Activated T-helper 1 cell treated with anti-CD3 and anti-CD28 coated beads, Interleukin-12 subunit alpha, Interleukin-12 subunit beta, Interleukin-2, Interleukin-4 antibody, amounts not matched to agents 30 ng/mL and 10 ng/mL and 1 ng/mL, durations not matched to agents 14 hours and 24 hours and 36 hours (primary cell): ENCODE results near the gene PTPRF. TPM values are rescaled to one million over a fixed set of nuclear protein-coding genes. Genes with fewer than 3 reads are reported as not detected.

Source experiments
- DNase-seq: peaks from one replicate; pipeline ENCODE4 v3.0.0; 2021; ENCODE audit warnings: low spot score
- H3K27ac Mint-ChIP-seq: one replicate; pipeline ENCODE4 v1.8.0; 2021; ENCODE audit warnings: mild to moderate bottlenecking, mixed read lengths
- H3K27me3 Mint-ChIP-seq: one replicate; pipeline ENCODE4 v1.8.0; 2022; ENCODE audit warnings: mild to moderate bottlenecking, moderate library complexity, mixed read lengths; ENCODE audit not compliant: insufficient read depth
- H3K36me3 Mint-ChIP-seq: one replicate; pipeline ENCODE4 v1.8.0; 2021; ENCODE audit warnings: low read depth, mixed read lengths
- H3K4me1 Mint-ChIP-seq: one replicate; pipeline ENCODE4 v1.8.0; 2021; ENCODE audit warnings: low read depth, mixed read lengths
- H3K4me3 Mint-ChIP-seq: one replicate; pipeline ENCODE4 v1.8.0; 2021; ENCODE audit warnings: mild to moderate bottlenecking, moderate library complexity, mixed read lengths
- H3K9me3 Mint-ChIP-seq: one replicate; pipeline ENCODE4 v1.8.0; 2021; ENCODE audit warnings: mixed read lengths
- intact Hi-C: fragments of 100-400 bp; cut with micrococcal nuclease; formaldehyde crosslinking; loops from one replicate; pipeline ENCODE4 v1.15.1; 2024
- total RNA-seq: library from RNA; stranded (reverse); gene quantifications from 2 replicates; pipeline ENCODE4 v1.2.3, GENCODE V29; 2022

The PTPRF gene
- total RNA-seq, 1 donor from 2014 or later: 0.93 TPM

DNA sequence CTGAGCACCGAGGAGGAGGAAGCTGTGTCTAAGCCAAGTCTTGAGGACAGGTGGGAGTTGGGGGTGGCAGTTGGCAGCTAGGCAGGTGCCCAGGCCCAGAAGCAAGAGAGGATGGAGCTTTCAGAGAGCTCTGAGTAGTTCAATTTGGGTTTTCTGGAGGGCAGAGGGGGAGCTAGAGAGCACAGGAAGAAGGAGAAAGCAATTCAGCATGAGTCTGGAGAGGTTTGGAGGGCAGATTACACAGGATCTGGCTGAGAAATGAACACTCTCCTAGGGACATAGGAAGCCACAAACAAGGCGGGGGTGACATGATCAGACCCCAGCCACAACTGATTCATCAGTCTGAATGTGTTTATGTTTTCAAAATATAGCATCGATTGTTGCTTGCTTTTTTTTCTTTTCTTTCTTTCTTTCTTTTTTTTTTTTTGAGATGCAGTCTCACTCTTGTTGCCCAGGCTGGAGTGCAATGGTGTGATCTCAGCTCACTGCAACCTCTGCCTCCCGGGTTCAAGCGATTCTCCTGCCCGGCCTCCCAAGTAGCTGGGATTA is 23.8 kb downstream of the PTPRF start:
- Mint-ChIP-seq H3K4me3 (no peak overlapping the region), H3K9me3 (no peaks in the 10 kb centered on the region), H3K4me1 (peaks cover 10% of the 10 kb centered on the region), H3K36me3 (no peaks in the 10 kb centered on the region), H3K27ac (peak overlapping the region; percentile 1), H3K27me3 (peaks cover 4% of the 10 kb centered on the region)
- peak; percentile 25 for DNase-seq
- intact Hi-C loops: no loop called here

DNA sequence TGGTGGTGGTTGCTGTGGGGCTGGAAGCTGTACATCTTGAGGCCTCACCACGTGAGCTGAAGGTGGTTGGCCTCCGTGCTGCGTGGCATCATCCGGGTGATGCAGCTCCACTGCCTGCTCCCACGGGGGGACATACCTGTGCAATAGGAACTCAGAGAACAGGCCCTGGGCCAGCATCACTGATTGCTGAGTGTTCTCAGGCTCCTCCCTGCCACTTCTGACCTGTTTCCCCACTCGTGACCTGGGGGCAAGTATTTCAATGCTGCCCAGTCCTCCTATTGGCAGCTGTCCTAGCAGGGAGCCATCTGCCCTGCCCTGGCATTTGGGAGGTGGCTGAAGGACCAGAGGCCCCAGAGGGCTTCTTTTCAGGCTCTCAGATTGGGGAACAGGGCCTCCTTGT is 26.1 kb downstream of the PTPRF start:
- Mint-ChIP-seq H3K4me3 (no peak overlapping the region), H3K9me3 (no peaks in the 10 kb centered on the region), H3K4me1 (peaks cover 5% of the 10 kb centered on the region), H3K27me3 (no peaks in the 10 kb centered on the region), H3K36me3 (no peaks in the 10 kb centered on the region), H3K27ac (no peak overlapping the region)
- intact Hi-C loops: no loop called here
- no peak for DNase-seq

- peaks cover 5% of the 10 kb centered on the region for H3K4me1 Mint-ChIP-seq
- no peaks in the 10 kb centered on the region for H3K9me3 Mint-ChIP-seq
- H3K27me3 Mint-ChIP-seq: no peaks in the 10 kb centered on the region
- no peak for DNase-seq
- no peak overlapping the region for H3K27ac Mint-ChIP-seq
- no peaks in the 10 kb centered on the region for H3K36me3 Mint-ChIP-seq
- no peak overlapping the region for H3K4me3 Mint-ChIP-seq
- intact Hi-C loops: no loop called here
These were observed 27.1 kb downstream of the PTPRF start for GRCh38 chr1:43557744-43558245.

DNA sequence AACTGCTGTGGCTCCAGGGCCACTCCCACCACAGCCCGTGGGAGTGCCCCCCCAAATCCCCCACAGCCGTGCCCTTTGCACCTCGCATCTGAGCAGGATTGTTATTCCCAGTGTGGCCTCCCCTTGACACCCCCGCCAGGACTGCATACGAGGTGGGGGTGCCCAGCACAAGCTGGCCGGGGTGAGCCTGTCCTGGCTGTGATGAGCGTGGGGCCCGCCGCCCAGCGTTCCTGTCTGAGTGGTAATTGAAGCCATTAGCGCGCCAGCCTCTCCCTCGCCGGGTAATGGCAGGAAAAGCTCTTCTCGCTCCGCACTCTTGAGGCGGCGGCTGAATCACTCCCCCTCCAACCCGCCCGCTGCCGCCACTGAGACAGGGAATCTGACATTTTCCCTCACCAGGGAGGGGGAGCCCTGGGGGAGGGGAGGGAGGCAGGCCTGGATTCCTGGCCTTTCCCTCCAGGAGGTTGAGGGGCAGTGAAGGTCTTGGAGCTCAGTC is 27.7 kb downstream of the PTPRF start:
- intact Hi-C loops: no loop called here
- Mint-ChIP-seq H3K27me3 (no peaks in the 10 kb centered on the region), H3K4me1 (peaks cover 5% of the 10 kb centered on the region), H3K4me3 (no peak overlapping the region), H3K9me3 (no peaks in the 10 kb centered on the region), H3K27ac (no peak overlapping the region), H3K36me3 (no peaks in the 10 kb centered on the region)
- no peak for DNase-seq

GRCh38 chr1:43559714-43560113 is 29.0 kb downstream of the PTPRF start:
- no peaks in the 10 kb centered on the region for H3K9me3 Mint-ChIP-seq
- intact Hi-C loops: no loop called here
- no peaks in the 10 kb centered on the region for H3K27me3 Mint-ChIP-seq
- H3K27ac Mint-ChIP-seq: no peak overlapping the region
- no peaks in the 10 kb centered on the region for H3K4me1 Mint-ChIP-seq
- no peak for DNase-seq
- no peaks in the 10 kb centered on the region for H3K36me3 Mint-ChIP-seq
- H3K4me3 Mint-ChIP-seq: no peak overlapping the region

DNA sequence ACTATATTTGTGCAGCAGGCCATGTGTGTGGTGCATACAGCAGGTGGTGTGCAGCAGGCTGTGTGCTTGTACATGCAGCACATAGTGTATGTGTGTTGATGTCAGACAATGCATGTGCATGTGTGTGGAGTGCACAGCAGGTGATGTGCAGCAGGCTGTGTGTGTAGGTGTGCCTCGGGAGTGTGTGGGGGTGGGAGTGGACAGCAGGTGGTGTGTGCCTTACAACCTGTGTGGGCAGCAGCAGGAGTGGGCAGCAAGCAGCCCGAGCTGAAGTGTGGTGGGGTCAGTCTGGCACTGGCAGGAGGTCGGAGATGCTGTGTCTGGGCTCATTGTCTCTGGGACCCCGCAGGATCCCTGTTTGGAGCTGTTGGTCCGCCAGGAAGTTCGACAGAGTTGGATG is 29.6 kb downstream of the PTPRF start:
- peaks cover 3% of the 10 kb centered on the region for H3K4me1 Mint-ChIP-seq
- DNase-seq: no peak
- H3K36me3 Mint-ChIP-seq: no peaks in the 10 kb centered on the region
- no peaks in the 10 kb centered on the region for H3K27me3 Mint-ChIP-seq
- no peak overlapping the region for H3K27ac Mint-ChIP-seq
- H3K9me3 Mint-ChIP-seq: no peaks in the 10 kb centered on the region
- no peak overlapping the region for H3K4me3 Mint-ChIP-seq
- intact Hi-C loops: no loop called here

- Mint-ChIP-seq H3K36me3 (no peaks in the 10 kb centered on the region), H3K27me3 (peaks cover 1% of the 10 kb centered on the region), H3K4me1 (peaks cover 12% of the 10 kb centered on the region), H3K27ac (no peak overlapping the region), H3K9me3 (no peaks in the 10 kb centered on the region), H3K4me3 (peak overlapping the region; percentile 41)
- intact Hi-C loops: no loop called here
- DNase-seq: no peak
These were observed 33.3 kb downstream of the PTPRF start for GRCh38 chr1:43563876-43564539.

- H3K9me3 Mint-ChIP-seq: no peaks in the 10 kb centered on the region
- peaks cover 12% of the 10 kb centered on the region for H3K4me1 Mint-ChIP-seq
- intact Hi-C loops: loop anchor here (1.0 kb wide), 2 partner anchors 35 to 143 kb away; partner anchors contain the start of gene ST3GAL3
- H3K27me3 Mint-ChIP-seq: peaks cover 1% of the 10 kb centered on the region
- H3K36me3 Mint-ChIP-seq: no peaks in the 10 kb centered on the region
- no peak overlapping the region for H3K27ac Mint-ChIP-seq
- H3K4me3 Mint-ChIP-seq: no peak overlapping the region
- DNase-seq: no peak
These were observed 34.1 kb downstream of the PTPRF start for GRCh38 chr1:43564551-43565348.

GRCh38 chr1:43565600-43566360 is 35.1 kb downstream of the PTPRF start:
- Mint-ChIP-seq H3K4me1 (peaks cover 12% of the 10 kb centered on the region), H3K36me3 (no peaks in the 10 kb centered on the region), H3K27ac (no peak overlapping the region), H3K27me3 (peaks cover 1% of the 10 kb centered on the region), H3K9me3 (no peaks in the 10 kb centered on the region), H3K4me3 (peak overlapping the region; percentile 74)
- intact Hi-C loops: loop anchor here (1.0 kb wide), 2 partner anchors 36 to 142 kb away; partner anchors contain the start of gene ST3GAL3
- DNase-seq: peak; percentile 55

DNA sequence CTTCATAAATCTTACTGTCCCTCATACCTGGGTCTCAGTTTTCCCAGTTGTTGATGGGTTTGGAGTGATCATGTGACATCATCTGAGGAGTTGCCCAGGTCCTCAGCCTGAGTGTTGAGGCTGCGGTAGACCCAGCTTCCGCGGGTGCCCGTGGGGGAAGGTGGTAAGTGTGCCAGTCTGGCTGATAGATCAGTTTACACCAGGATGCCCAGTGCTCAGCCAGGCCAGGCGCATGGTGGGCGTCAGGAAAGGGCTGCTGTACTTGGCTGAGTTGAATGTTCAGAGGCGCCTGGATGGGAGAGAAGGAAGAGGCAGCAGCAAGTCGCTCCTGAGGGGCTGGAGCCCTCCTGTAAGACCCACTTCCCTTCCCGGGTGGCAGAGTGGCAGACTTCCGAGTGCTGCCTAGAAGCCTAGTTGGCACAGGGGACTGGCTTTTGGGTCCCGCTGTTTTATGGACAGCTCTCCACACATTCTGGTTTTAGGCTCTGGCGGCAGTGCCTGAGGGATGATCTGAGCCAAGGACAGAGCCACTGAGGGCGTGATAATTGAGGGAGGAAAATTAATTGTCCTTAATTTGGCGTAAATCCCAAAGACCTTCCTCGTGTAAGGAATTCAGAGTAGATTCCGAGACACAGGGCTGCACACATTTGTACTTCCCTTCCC is 35.8 kb downstream of the PTPRF start:
- no peaks in the 10 kb centered on the region for H3K36me3 Mint-ChIP-seq
- no peaks in the 10 kb centered on the region for H3K9me3 Mint-ChIP-seq
- peaks cover 1% of the 10 kb centered on the region for H3K27me3 Mint-ChIP-seq
- H3K4me1 Mint-ChIP-seq: peaks cover 12% of the 10 kb centered on the region
- intact Hi-C loops: no loop called here
- no peak for DNase-seq
- peak overlapping the region; percentile 74 for H3K4me3 Mint-ChIP-seq
- no peak overlapping the region for H3K27ac Mint-ChIP-seq

- H3K36me3 Mint-ChIP-seq: no peaks in the 10 kb centered on the region
- no peak overlapping the region for H3K4me3 Mint-ChIP-seq
- DNase-seq: no peak
- no peak overlapping the region for H3K27ac Mint-ChIP-seq
- peaks cover 12% of the 10 kb centered on the region for H3K4me1 Mint-ChIP-seq
- H3K9me3 Mint-ChIP-seq: no peaks in the 10 kb centered on the region
- H3K27me3 Mint-ChIP-seq: peaks cover 1% of the 10 kb centered on the region
- intact Hi-C loops: no loop called here
These were observed 38.5 kb downstream of the PTPRF start for GRCh38 chr1:43569175-43569574.

DNA sequence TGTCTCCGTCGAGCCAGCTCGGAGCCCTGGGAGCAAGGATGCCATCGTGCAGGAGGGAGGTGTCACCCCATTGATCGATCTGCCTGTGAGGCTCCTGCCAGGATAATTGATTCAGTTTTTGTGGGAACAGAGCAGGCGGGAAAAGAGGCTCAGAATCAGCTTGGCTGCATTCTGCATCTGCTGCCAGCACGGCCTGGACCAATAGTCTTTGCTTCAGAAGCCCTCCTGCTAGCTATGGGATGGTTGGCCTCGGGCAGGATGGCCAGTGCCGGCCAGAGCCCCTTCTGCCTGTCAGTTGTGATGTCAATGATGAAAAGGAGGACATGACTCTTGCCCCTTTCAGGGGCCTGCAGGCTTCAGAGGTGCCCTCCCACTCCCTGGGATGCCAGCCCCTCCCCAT is 39.6 kb downstream of the PTPRF start:
- Mint-ChIP-seq H3K9me3 (no peaks in the 10 kb centered on the region), H3K27ac (no peak overlapping the region), H3K4me1 (peaks cover 9% of the 10 kb centered on the region), H3K4me3 (no peak overlapping the region), H3K27me3 (peaks cover 1% of the 10 kb centered on the region), H3K36me3 (no peaks in the 10 kb centered on the region)
- DNase-seq: no peak
- intact Hi-C loops: no loop called here
